Globus pallidus (tissue), 1 donor: ENCODE data around the gene MT2A.

Source experiments
- DNase-seq: peaks from one replicate; pipeline ENCODE4 v3.0.0-alpha.2; 2015; ENCODE audit warnings: low spot score

The MT2A gene

GRCh38 chr16:56639045-56639444 lies 30.7 kb downstream of the MT2A start:
- DNase-seq: no peak

DNA sequence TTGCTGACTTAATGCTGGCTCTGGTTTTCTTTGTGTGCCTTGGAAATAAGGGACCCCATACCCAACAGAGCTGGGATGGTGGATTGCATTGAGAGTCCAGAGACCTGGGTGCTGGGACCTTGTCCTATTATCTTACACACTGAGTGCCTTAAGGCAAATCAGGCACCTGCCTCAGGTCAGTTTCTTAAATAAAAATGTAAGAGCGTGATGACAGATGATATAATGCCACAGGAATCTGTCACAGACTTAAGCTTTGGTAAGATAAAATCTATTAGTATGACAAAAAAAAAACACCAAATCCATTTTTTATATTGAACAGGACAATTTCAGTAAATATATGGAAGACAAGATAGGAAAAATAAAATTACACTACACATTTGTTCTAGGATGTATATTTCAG lies 31.7 kb downstream of the MT2A start:
- no peak for DNase-seq

DNA sequence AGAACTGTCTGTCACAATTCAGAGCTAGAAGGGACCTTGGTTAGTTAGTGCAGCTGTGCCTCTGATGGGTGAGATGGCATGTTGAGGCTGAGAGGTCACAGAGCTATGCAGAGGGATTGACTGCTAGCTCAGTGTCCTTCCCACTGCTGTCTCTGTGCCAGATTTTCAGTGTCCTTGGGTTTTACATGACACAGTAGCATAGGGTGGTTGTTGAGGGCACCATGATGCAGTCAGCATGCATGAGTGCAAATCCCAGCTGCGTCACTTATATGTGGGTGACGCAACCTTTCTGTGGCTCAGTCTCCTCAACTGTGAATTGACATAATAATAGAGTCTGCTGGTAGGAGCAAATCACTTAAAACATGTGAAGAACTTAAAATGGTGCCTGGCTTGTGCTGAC lies 32.8 kb downstream of the MT2A start:
- no peak for DNase-seq

- no peak for DNase-seq
Observed at GRCh38 chr16:56643080-56643778, 34.8 kb downstream of the MT2A start.

DNA sequence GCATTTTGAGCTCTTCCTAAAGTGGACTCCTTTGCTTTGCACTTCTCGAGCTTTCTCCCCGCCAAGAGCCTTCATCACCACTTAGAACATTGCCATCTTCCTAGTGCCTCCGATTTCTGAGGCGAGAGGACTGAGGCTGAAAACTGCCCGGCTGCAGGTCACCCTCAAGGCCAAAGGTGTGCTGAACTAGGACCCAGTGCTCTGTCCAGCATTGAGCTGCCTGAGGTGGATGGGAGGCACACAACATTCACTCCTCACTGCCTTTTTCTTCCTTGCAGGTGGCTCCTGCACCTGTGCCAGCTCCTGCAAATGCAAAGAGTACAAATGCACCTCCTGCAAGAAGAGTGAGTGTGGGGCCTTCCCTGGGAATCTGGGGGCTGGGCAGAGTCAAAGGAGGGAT lies 35.4 kb downstream of the MT2A start:
- no peak for DNase-seq

- no peak for DNase-seq
Observed at GRCh38 chr16:56645311-56645710, 36.9 kb downstream of the MT2A start.

DNA sequence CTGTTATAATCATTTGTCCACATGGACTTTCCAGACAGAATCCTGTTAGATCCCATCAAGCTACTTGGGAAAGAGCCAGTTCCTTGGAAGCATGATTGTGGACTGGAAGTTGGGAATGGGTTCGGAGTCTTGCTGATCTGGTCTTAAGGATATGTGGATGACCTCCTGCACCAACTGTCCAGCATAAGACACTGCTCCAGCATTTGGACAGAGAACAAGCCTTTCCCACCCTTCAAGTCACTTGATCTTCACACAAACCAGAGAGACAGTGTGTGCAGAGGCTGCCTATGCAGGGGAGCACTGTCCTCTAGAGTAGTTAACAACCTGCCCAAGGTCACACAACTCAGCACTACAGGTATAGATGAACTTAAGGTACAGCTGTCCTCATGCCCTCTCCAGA lies 37.5 kb downstream of the MT2A start:
- DNase-seq: no peak

GRCh38 chr16:56647641-56648431 lies 39.5 kb downstream of the MT2A start:
- DNase-seq: no peak

- no peak for DNase-seq
Observed at GRCh38 chr16:56649271-56649670, 40.9 kb downstream of the MT2A start.

DNA sequence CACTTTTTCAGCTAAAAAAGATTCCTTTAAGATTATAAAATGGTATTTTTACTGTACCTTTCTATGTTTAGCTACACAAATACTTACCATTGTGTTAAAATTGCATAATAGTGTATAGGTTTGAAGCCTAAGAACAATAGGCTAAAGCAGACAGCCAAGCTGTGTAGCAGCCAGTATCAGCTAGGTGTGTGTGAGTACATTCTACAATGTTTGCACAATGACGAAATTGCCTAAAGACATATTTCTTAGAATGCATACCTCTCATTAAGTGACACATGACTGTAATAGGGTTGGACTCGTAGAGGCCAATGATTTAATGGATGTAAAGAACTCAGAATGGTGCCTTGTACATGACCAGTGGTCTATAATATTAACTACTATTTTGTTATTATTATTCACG lies 41.4 kb downstream of the MT2A start:
- DNase-seq: no peak

- no peak for DNase-seq
Observed at GRCh38 chr16:56651586-56651985, 43.2 kb downstream of the MT2A start, which contains the start of gene MT1B. Gene MT1B (plus strand): TSS chr16:56651886. CDS start chr16:56651954, 68 bp downstream.

GRCh38 chr16:56652600-56652999 lies 44.2 kb downstream of the MT2A start:
- no peak for DNase-seq

DNA sequence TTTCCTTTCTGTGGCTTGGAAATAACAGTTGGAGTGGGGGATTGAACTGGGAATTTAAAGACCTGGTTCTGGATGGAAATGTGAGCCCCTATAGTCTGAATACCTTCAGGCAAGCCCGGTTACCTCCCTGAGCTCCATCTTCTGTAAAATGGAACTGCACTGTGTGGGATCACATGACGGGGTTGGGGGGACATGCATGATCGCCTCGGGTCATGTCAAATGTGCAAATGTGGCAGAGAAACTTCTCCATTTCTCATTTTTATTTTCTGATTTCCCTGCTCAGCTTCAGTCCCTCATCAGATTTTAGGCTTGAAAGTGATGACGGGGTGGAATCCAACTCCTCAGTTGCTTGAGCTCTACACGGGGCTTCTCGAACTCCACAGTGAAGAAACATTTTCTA lies 44.8 kb downstream of the MT2A start:
- no peak for DNase-seq

- peak; percentile 55 for DNase-seq
Observed at GRCh38 chr16:56657555-56658326, 49.4 kb downstream of the MT2A start, which contains the start of gene MT1F. Gene MT1F (plus strand): TSS chr16:56657959. CDS start chr16:56658059, 100 bp downstream.

- DNase-seq: no peak
Observed at GRCh38 chr16:56658327-56658875, 50.0 kb downstream of the MT2A start.
